Panc1 (cell line): ENCODE results near the gene IFT122. TPM values are rescaled to one million over a fixed set of nuclear protein-coding genes. Genes with fewer than 3 reads are reported as not detected.
A peak's percentile ranks its signal among the peaks of the same experiment; 100 is the strongest.

ENCODE experiments used
- ATAC-seq: fragments of 200-7000 bp; cut with Tn5 transposase; 2 replicates; pipeline ENCODE4 v1.9.1; 2020; ENCODE audit warnings: mild to moderate bottlenecking, moderate library complexity
- BruUV-seq: library from RNA; stranded (reverse); fragments of 400-500 nt; replicated peaks from 2 replicates; lab custom pipeline; 2021; lab: Mats Ljungman, UMichigan
- CTCF ChIA-PET: fragments of 300-600 bp; sonication (Branson Sonifier 250); formaldehyde crosslinking; loops from one replicate; lab custom pipeline; 2022; ENCODE audit warnings: antibody characterized with exemption; lab: Charles Lee
- POLR2A ChIA-PET: fragments of 300-600 bp; sonication (Branson Sonifier 250); formaldehyde crosslinking; loops from one replicate; lab custom pipeline; 2022; ENCODE audit warnings: antibody characterized with exemption; lab: Charles Lee
- DNase-seq: peaks from one replicate; pipeline ENCODE4 v3.0.0-alpha.2; 2010; ENCODE audit warnings: low read depth, low spot score
- H3K27ac ChIP-seq: 2 replicates; pipeline ENCODE4 v1.5.1; 2011; ENCODE audit warnings: mild to moderate bottlenecking, low read length, inconsistent platforms
- H3K27me3 ChIP-seq: fragments of 200-500 bp; sonication (Bioruptor generic); 2 replicates; pipeline ENCODE4 v1.6.0; 2014; ENCODE audit warnings: low read length, inconsistent platforms; ENCODE audit not compliant: control insufficient read depth, insufficient read depth
- H3K36me3 ChIP-seq: fragments of 200-500 bp; sonication (Bioruptor generic); 2 replicates; pipeline ENCODE4 v1.5.1; 2014; ENCODE audit warnings: inconsistent platforms, mild to moderate bottlenecking, low read length, moderate library complexity; ENCODE audit not compliant: control insufficient read depth, insufficient read depth
- H3K4me1 ChIP-seq: 2 replicates; pipeline ENCODE4 v1.5.1; 2011; ENCODE audit warnings: inconsistent platforms, mild to moderate bottlenecking, low read length, moderate library complexity; ENCODE audit not compliant: control insufficient read depth, insufficient read depth
- H3K4me3 ChIP-seq, 2 experiments: 2 replicates each; pipeline ENCODE4 v1.5.1; 2011 to 2012; ENCODE audit warnings: low read depth in 2 of 2, low read length in 2 of 2, mild to moderate bottlenecking in 2 of 2, inconsistent platforms in 1 of 2, moderate library complexity in 1 of 2
- H3K9me3 ChIP-seq: fragments of 200-500 bp; sonication (Bioruptor generic); 2 replicates; pipeline ENCODE4 v1.5.1; 2014; ENCODE audit warnings: low read depth, mild to moderate bottlenecking, inconsistent platforms, low read length, moderate library complexity; ENCODE audit not compliant: control insufficient read depth, insufficient read depth
- CTCF ChIP-seq: fragments of 450-650 bp; IDR thresholded peaks from 2 replicates; pipeline ENCODE4 v1.5.1; 2017; ENCODE audit warnings: mild to moderate bottlenecking
- POLR2AphosphoS5 ChIP-seq: IDR thresholded peaks from 2 replicates; pipeline ENCODE4 v1.6.1; 2012; ENCODE audit warnings: mild to moderate bottlenecking, low read depth, low read length, moderate library complexity
- SIN3A ChIP-seq: IDR thresholded peaks from 2 replicates; pipeline ENCODE4 v1.6.1; 2012; ENCODE audit warnings: low read depth, mild to moderate bottlenecking, low read length, moderate library complexity, borderline replicate concordance; ENCODE audit not compliant: insufficient read depth
- TCF7L2 ChIP-seq: IDR thresholded peaks from 2 replicates; pipeline ENCODE4 v1.6.1; 2011; ENCODE audit warnings: mild to moderate bottlenecking, low read depth, low read length, inconsistent platforms
- in situ Hi-C: cut with HindIII; loops from 2 replicates; pipeline ENCODE4 v1.10.0; 2016; ENCODE audit warnings: low sequenced_read_pairs, low pct_unique_long_range_greater_than_20kb
- intact Hi-C: fragments of 100-400 bp; cut with micrococcal nuclease; formaldehyde crosslinking; loops from one replicate; pipeline ENCODE4 v1.10.0; 2022; ENCODE audit not compliant: unreplicated experiment
- total RNA-seq: library from RNA; stranded (reverse); gene quantifications from one replicate; pipeline ENCODE4 v1.2.1, GENCODE V29; 2021; ENCODE audit not compliant: unreplicated experiment
- TF ChIP-seq, protein P1 (sequence below), 2 experiments: IDR thresholded peaks; 2 replicates each; pipeline ENCODE4 v1.6.1; 2011 to 2012; ENCODE audit warnings: low read depth in 2 of 2, control low read depth in 1 of 2, low read length in 1 of 2, mild to moderate bottlenecking in 1 of 2, moderate library complexity in 1 of 2; ENCODE audit not compliant: insufficient read depth in 1 of 2

Gene IFT122
- total RNA-seq, 1 experiment from 2014 or later = 52.4 TPM

- in situ Hi-C loops (no loop called here), intact Hi-C loops (no loop called here)
- Histone ChIP-seq H3K9me3 (no peaks in the 10 kb centered on the region), H3K36me3 (0 out of 2 replicates have a peak, but pooled peaks cover 4% of the 10 kb centered on the region), H3K4me3 (no peak overlapping the region), H3K4me1 (0 out of 2 replicates have a peak, but pooled peaks cover 5% of the 10 kb centered on the region), H3K27ac (no peak overlapping the region), H3K27me3 (no peaks in the 10 kb centered on the region)
- DNase-seq (no peak), ATAC-seq (no peak; the same call in 1 of the 2 replicates)
- CTCF ChIA-PET = no interaction called here
- POLR2A ChIA-PET = no interaction called here
- BruUV-seq = no TSS peak
- no peak for TF ChIP-seq SIN3A
- TF ChIP-seq POLR2AphosphoS5 = no peak
- TF ChIP-seq, protein P1, sequence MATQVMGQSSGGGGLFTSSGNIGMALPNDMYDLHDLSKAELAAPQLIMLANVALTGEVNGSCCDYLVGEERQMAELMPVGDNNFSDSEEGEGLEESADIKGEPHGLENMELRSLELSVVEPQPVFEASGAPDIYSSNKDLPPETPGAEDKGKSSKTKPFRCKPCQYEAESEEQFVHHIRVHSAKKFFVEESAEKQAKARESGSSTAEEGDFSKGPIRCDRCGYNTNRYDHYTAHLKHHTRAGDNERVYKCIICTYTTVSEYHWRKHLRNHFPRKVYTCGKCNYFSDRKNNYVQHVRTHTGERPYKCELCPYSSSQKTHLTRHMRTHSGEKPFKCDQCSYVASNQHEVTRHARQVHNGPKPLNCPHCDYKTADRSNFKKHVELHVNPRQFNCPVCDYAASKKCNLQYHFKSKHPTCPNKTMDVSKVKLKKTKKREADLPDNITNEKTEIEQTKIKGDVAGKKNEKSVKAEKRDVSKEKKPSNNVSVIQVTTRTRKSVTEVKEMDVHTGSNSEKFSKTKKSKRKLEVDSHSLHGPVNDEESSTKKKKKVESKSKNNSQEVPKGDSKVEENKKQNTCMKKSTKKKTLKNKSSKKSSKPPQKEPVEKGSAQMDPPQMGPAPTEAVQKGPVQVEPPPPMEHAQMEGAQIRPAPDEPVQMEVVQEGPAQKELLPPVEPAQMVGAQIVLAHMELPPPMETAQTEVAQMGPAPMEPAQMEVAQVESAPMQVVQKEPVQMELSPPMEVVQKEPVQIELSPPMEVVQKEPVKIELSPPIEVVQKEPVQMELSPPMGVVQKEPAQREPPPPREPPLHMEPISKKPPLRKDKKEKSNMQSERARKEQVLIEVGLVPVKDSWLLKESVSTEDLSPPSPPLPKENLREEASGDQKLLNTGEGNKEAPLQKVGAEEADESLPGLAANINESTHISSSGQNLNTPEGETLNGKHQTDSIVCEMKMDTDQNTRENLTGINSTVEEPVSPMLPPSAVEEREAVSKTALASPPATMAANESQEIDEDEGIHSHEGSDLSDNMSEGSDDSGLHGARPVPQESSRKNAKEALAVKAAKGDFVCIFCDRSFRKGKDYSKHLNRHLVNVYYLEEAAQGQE (IDR thresholded peaks at IDR 0.05; ENCODE audit: insufficient read depth in 1 of 2, low read depth in 2 of 2, low read length in 1 of 2) = no peak
- TF ChIP-seq CTCF = no peak
- no peak for TF ChIP-seq TCF7L2
These were observed 21.0 kb downstream of the IFT122 start for GRCh38 chr3:129461022-129461421.

- no peak for DNase-seq
- CTCF ChIA-PET = no interaction called here
These were observed 21.6 kb downstream of the IFT122 start for GRCh38 chr3:129461461-129462146.

More at GRCh38 chr3:129461461-129462146, 21.6 kb downstream of the IFT122 start:
- no peak overlapping the region for H3K4me3 ChIP-seq
- no peaks in the 10 kb centered on the region for H3K27me3 ChIP-seq
- 0 out of 2 replicates have a peak, but pooled peaks cover 4% of the 10 kb centered on the region for H3K36me3 ChIP-seq
- H3K9me3 ChIP-seq = no peaks in the 10 kb centered on the region
- peak; percentile 52; the same call in 1 of the 2 replicates for ATAC-seq
- intact Hi-C loops (no loop called here), in situ Hi-C loops (no loop called here)
- H3K4me1 ChIP-seq = 0 out of 2 replicates have a peak, but pooled peaks cover 5% of the 10 kb centered on the region
- no TSS peak for BruUV-seq
- POLR2A ChIA-PET = no interaction called here
- TF ChIP-seq SIN3A = no peak
- no peak for TF ChIP-seq CTCF
- TF ChIP-seq, protein P1 (IDR thresholded peaks at IDR 0.05; ENCODE audit: insufficient read depth in 1 of 2, low read depth in 2 of 2, low read length in 1 of 2) = no peak
- no peak for TF ChIP-seq POLR2AphosphoS5
- TF ChIP-seq TCF7L2 = no peak
- H3K27ac ChIP-seq = no peak overlapping the region
